Effector memory CD4-positive, alpha-beta T cell (primary cell): ENCODE measurements around the gene MTHFD2.
"Not testable (repeated sequence)": the region's sequence is repeated elsewhere in the genome, so short reads cannot be mapped to it uniquely, and the experiment has no call there.

Experiments
- DNase-seq, 3 donors: peaks; one replicate each; pipeline ENCODE4 v3.0.0-alpha.2; 2020
- H3K27ac ChIP-seq: 2 replicates; pipeline ENCODE4 v1.7.0; 2013; ENCODE audit warnings: mild to moderate bottlenecking, low read length, moderate library complexity; ENCODE audit not compliant: insufficient read depth, poor library complexity, severe bottlenecking
- H3K27me3 ChIP-seq: replicated peaks from 2 replicates; pipeline ENCODE4 v1.7.0; 2013; ENCODE audit warnings: mild to moderate bottlenecking, low read length; ENCODE audit not compliant: insufficient read depth, control insufficient read depth, poor library complexity, severe bottlenecking
- H3K36me3 ChIP-seq: 2 replicates; pipeline ENCODE4 v1.7.0; 2013; ENCODE audit warnings: mild to moderate bottlenecking, low read length, moderate library complexity; ENCODE audit not compliant: control insufficient read depth, insufficient read depth
- H3K4me1 ChIP-seq: 2 replicates; pipeline ENCODE4 v1.7.0; 2013; ENCODE audit warnings: low read length, mild to moderate bottlenecking; ENCODE audit not compliant: control insufficient read depth, insufficient read depth, poor library complexity, severe bottlenecking
- H3K4me3 ChIP-seq: 2 replicates; pipeline ENCODE4 v1.7.0; 2013; ENCODE audit warnings: low read length, low read depth, mild to moderate bottlenecking; ENCODE audit not compliant: insufficient read depth, poor library complexity, severe bottlenecking
- H3K9me3 ChIP-seq: 2 replicates; pipeline ENCODE4 v1.7.0; 2013; ENCODE audit warnings: mild to moderate bottlenecking, low read length, moderate library complexity; ENCODE audit not compliant: control insufficient read depth

MTHFD2 gene

DNA sequence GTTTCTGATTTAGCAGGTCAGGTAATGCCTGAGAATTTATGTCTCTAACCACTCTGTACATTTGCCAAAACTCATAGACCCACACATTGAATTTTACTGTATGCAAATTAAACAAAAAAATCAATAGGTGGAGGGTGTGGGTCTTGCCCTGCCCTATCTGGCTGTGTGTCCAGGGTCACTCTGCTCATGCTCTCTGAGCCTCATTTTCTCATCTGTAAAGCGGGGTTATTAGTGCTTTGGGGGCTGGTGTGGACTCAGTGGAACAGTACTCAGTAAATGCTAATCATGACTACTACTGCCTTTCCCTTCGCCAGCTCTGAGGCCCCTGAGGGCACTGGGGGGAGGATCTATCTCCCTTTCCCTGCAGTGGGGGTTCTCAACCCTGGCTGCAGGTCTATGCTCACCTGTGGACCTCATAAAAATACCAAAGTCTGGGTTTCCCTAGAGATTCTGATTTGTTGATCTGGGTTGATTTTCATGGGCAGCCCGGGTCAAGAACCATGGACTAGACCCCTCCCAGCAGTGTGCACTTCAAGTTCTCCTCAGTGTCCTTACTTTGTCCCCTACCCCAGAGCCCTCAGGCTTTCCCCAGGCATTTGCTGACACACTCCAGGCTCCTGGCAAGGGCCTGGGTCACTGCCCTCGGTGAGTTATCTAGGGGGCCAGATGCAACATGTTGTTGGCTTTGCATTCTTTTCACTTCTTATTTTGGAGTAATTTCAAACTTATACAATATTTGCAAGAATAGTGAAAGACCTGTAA, 27.5 kb downstream of the MTHFD2 start:
- no peaks in the 10 kb centered on the region for H3K4me1 ChIP-seq
- no peaks in the 10 kb centered on the region for H3K36me3 ChIP-seq
- no peak overlapping the region for H3K4me3 ChIP-seq
- no peaks in the 10 kb centered on the region for H3K9me3 ChIP-seq
- H3K27ac ChIP-seq, result no peak overlapping the region
- H3K27me3 ChIP-seq, result no peaks in the 10 kb centered on the region
- no peak for DNase-seq

DNA sequence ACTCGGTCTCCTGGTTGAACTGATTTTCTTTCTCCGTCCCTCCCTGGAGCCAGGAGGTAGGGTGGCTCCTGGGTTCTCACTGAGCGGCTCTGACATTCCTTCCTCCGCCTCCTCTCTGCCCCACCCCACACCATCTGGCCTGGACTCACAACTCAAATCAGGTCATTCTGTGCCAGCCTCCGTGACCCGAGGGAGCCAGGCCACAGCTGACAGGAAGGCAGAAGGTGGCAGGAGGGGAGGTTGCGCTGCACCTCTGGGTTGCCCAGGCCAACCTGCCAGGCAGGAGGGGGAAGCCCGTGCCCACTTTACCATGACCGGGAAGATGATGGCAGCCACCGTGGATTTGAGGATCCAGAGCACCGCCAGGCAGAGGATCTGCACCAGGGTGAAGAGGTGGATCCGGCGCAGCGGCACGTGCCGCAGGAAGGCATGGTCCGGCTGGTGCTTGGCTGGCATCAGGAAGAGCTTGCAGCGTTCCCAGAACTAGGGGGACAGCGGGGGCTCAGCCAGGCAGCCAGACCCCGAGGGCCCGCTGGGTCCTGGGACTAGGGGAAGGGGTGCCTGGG, 28.3 kb downstream of the MTHFD2 start:
- Histone ChIP-seq H3K36me3 (no peaks in the 10 kb centered on the region), H3K4me3 (no peak overlapping the region), H3K27ac (no peak overlapping the region)

DNA sequence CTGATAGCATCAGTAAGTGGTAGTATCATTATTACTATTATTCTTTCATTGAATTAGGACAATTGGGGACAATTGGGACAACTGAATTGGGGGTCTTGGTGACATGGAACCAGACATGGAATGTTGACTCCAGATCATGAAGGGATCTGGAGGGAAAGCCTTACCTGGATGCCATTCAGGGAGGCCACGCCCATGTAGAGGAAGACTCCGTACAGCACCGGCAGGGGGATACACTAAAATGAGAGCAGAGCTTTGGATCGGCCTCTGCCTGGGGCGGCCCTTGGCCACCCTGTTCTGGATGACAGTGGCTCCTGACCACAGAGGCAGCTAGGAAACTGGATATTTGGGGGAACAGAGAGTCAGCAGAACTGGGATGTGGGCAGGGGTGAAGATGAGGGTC, 29.2 kb downstream of the MTHFD2 start:
- Histone ChIP-seq H3K9me3 (no peaks in the 10 kb centered on the region), H3K36me3 (no peaks in the 10 kb centered on the region), H3K4me1 (no peaks in the 10 kb centered on the region), H3K27me3 (no peaks in the 10 kb centered on the region), H3K27ac (no peak overlapping the region), H3K4me3 (no peak overlapping the region)
- DNase-seq, result no peak

More for the DNA sequence above, 28.3 kb downstream of the MTHFD2 start:
- H3K27me3 ChIP-seq, result no peaks in the 10 kb centered on the region
- H3K9me3 ChIP-seq, result no peaks in the 10 kb centered on the region
- no peaks in the 10 kb centered on the region for H3K4me1 ChIP-seq
- no peak for DNase-seq

DNA sequence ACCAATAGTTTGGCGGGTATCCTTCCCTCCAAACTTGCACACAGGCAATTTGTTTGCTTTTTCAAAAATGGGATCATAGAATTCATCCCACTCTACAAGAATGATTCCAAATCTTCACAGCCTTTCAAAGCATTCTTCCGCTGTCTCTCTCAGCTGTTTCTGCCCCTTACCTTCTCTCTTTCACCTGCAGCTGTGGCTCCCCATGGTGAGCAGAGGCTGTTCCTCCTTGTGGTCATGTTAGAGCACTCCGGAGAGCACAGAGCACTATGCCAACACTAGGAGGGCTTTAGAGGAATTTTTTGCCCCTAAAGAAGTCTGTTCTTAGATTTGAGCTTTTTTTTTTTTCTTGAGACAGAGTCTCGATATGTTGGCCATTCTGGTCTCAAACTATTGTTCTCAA, 30.4 kb downstream of the MTHFD2 start:
- H3K4me3 ChIP-seq, result no peak overlapping the region
- H3K9me3 ChIP-seq, result no peaks in the 10 kb centered on the region
- no peaks in the 10 kb centered on the region for H3K36me3 ChIP-seq
- DNase-seq, result no peak
- H3K27ac ChIP-seq, result no peak overlapping the region
- H3K4me1 ChIP-seq, result no peaks in the 10 kb centered on the region
- H3K27me3 ChIP-seq, result no peaks in the 10 kb centered on the region

DNA sequence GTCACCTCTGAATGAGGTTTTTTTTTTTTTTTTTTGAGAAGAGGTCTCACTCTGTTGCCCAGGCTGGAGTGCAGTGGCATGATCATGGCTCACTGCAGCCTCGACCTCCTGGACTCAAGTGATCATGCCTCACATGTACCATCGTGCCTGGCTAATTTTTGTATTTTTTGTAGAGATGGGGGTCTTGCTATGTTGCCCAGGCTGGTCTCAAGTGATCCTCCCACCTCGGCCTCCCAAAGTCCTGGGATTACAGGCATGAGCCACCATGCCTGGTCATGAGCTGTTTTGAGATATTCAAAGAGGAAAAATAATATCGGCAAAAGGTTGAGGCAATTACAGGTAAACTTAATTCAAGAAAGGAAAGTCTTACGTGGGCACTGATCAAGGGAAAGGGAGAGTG, 31.4 kb downstream of the MTHFD2 start:
- H3K4me3 ChIP-seq, DNase-seq, H3K27ac ChIP-seq, H3K36me3 ChIP-seq, H3K9me3 ChIP-seq, H3K27me3 ChIP-seq, H3K4me1 ChIP-seq: not testable (repeated sequence)

DNA sequence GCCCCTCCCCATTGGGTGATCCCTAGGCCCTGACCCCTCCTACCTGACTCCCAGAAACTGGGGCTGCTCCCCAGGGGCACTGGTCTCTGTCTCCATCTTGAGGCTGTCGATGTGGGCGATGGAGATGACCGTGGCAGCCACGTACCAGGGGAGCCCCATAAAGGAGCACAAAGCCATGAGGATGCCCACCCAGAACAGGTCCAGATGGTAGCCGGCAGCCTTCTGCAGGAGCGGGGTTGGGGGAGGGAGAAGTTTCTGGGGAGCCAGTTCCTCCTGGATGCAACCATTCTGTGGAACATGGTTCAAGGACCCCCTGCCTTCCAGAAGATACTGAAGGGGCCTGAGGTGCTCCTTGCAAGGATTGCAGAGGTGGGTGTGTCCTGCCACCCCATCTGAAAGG, 34.0 kb downstream of the MTHFD2 start:
- no peaks in the 10 kb centered on the region for H3K9me3 ChIP-seq
- H3K4me3 ChIP-seq, result no peak overlapping the region
- DNase-seq, result no peak
- H3K27me3 ChIP-seq, result no peaks in the 10 kb centered on the region
- H3K27ac ChIP-seq, result no peak overlapping the region
- peaks cover 3% of the 10 kb centered on the region for H3K36me3 ChIP-seq
- no peaks in the 10 kb centered on the region for H3K4me1 ChIP-seq

DNA sequence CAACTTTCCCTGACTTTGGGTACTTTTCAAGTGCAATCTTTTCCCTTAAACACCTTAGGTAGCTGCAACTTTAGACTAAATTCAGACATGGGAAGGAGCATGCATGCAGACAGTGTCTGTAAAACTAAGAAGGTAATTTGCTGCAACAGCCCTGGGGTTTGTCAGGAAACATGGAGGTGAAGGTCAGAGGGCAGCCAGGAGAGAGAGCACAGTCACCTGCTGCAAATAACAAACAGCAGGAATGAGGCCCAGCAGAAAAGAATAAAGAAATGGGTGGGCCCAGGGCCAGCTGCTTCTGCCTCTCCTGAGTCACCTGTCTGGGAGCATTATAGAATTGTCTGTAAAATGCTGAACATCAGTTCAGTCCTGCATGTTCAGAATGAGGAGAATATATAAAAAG, 35.2 kb downstream of the MTHFD2 start:
- H3K36me3 ChIP-seq, result peaks cover 4% of the 10 kb centered on the region
- no peak overlapping the region for H3K27ac ChIP-seq
- no peak for DNase-seq
- H3K9me3 ChIP-seq, result no peaks in the 10 kb centered on the region
- no peaks in the 10 kb centered on the region for H3K4me1 ChIP-seq
- no peaks in the 10 kb centered on the region for H3K27me3 ChIP-seq
- no peak overlapping the region for H3K4me3 ChIP-seq

DNA sequence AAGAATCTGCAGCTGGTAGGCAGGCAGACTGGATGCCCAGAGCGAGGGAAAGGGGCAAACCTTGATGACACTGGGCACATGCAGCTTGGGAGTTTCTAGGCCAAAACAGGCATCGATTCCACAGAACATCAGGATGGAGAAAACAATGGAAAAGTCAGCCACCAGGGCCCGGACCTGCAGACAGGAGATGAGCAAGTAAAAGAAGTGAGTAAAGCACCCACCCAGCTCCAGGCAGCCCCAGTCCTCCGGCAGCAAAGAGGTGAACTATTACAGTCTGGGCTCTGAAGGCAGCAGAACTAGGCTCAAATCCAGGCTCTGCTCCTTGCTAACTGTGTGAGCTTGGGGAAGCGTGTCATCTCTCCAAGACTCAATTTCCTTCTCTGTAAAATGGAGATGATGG, 36.6 kb downstream of the MTHFD2 start:
- no peaks in the 10 kb centered on the region for H3K4me1 ChIP-seq
- H3K27me3 ChIP-seq, result no peaks in the 10 kb centered on the region
- H3K36me3 ChIP-seq, result peaks cover 4% of the 10 kb centered on the region
- no peak overlapping the region for H3K4me3 ChIP-seq
- H3K27ac ChIP-seq, result no peak overlapping the region
- H3K9me3 ChIP-seq, result no peaks in the 10 kb centered on the region
- DNase-seq, result no peak

DNA sequence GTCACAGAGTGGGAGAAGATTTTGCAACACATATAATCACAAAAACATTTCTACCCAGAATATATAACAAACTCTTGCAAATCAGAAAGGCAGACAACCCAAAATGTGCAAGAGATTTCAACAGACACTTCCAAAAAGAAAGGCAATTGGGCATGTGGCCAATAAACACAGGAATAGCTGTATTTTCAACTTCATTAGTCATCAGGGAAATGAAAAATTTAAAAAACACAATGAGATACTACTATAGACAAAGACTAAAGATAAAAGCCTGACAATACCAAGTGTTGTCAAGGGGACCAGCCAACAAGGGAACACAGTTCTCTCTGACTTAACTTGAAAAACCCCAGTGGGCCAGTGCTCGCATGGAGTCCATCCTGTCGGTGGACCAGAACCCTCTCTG, 40.5 kb downstream of the MTHFD2 start:
- no peak overlapping the region for H3K4me3 ChIP-seq
- H3K9me3 ChIP-seq, result no peaks in the 10 kb centered on the region
- H3K4me1 ChIP-seq, result no peaks in the 10 kb centered on the region
- no peaks in the 10 kb centered on the region for H3K27me3 ChIP-seq
- peaks cover 4% of the 10 kb centered on the region for H3K36me3 ChIP-seq
- no peak for DNase-seq
- H3K27ac ChIP-seq, result no peak overlapping the region

DNA sequence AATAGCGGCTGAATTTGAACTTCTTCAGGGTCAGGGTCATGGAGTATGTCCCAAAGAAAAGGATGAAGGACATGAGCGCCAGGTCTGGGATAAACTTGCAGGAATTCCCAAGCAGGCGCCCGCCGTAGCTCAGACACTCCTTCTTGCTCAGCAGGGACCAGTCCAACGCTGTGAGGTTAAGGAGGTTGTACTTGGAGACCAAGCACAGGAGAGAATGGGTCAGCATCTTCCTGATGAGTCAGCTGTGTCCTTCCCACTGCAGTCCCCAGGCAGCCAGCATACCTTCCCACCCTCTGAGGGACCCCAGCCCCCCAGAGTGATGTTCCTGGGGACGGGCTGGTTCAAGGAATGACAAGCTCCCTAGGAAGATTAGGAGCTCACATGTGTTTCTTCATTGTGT, 40.9 kb downstream of the MTHFD2 start:
- Histone ChIP-seq H3K36me3 (peaks cover 4% of the 10 kb centered on the region), H3K27me3 (no peaks in the 10 kb centered on the region), H3K4me3 (no peak overlapping the region), H3K27ac (no peak overlapping the region), H3K4me1 (no peaks in the 10 kb centered on the region), H3K9me3 (no peaks in the 10 kb centered on the region)
- DNase-seq, result no peak
